PC-9 (cell line): ENCODE data around the gene FAM43B. TPM values are rescaled to one million over a fixed set of nuclear protein-coding genes. Genes with fewer than 3 reads are reported as not detected.

Experiments used
- total RNA-seq: library from RNA; stranded (reverse); gene quantifications from 2 replicates; pipeline ENCODE4 v1.2.3, GENCODE V29; 2021

Gene FAM43B
- total RNA-seq, 1 experiment from 2014 or later, result not detected

Other genes starting within 250 kb of the FAM43B start
- 34.9 and 44.6 TPM in 2 replicates for gene CAMK2N1, start 66.4 kb upstream of the FAM43B start, total RNA-seq
- 21.9 and 22.8 TPM in 2 replicates for gene MUL1, start 44.4 kb upstream of the FAM43B start, total RNA-seq
- 41.9 and 56.6 TPM in 2 replicates for gene CDA, start 36.5 kb downstream of the FAM43B start, total RNA-seq
- gene PINK1, start 80.9 kb downstream of the FAM43B start, total RNA-seq, result 46.5 and 48.6 TPM in 2 replicates
- 210 and 251 TPM in 2 replicates for gene DDOST, start 108.8 kb downstream of the FAM43B start, total RNA-seq
- 1.2 and 1.7 TPM in 2 replicates for gene KIF17, start 165.4 kb downstream of the FAM43B start, total RNA-seq
- gene SH2D5, start 180.1 kb downstream of the FAM43B start, total RNA-seq, result 1.1 and 1.5 TPM in 2 replicates
- gene HP1BP3, start 234.7 kb downstream of the FAM43B start, total RNA-seq, result 251 and 271 TPM in 2 replicates